SKM-1 treated with dmso at 0.1 percent for 144 hours (cell line): ENCODE measurements around the gene EFEMP1.

Experiments used
- DNase-seq: peaks from one replicate; lab custom pipeline; 2025; ENCODE audit not compliant: unreplicated experiment; lab: John Stamatoyannopoulos, UW

The EFEMP1 gene

GRCh38 chr2:55923091-55923981 is at the start of gene EFEMP1:
TSS of gene EFEMP1 (minus strand) at chr2:55923782. CDS start at chr2:55922440, 1,342 bp downstream.
- no peak for DNase-seq

- DNase-seq: no peak
Observed at GRCh38 chr2:55970500-55970899, 46.9 kb upstream of the EFEMP1 start.

GRCh38 chr2:55968941-55969340 is 45.4 kb upstream of the EFEMP1 start:
- DNase-seq: no peak

GRCh38 chr2:55966401-55967118 is 43.0 kb upstream of the EFEMP1 start:
- no peak for DNase-seq

- DNase-seq: no peak
Observed at GRCh38 chr2:55965966-55966365, 42.4 kb upstream of the EFEMP1 start.

GRCh38 chr2:55965276-55965675 is 41.7 kb upstream of the EFEMP1 start:
- DNase-seq: no peak

- no peak for DNase-seq
Observed at GRCh38 chr2:55962915-55963314, 39.3 kb upstream of the EFEMP1 start.

- peak; percentile 17 for DNase-seq
Observed at GRCh38 chr2:55961318-55961911, 37.8 kb upstream of the EFEMP1 start.

GRCh38 chr2:55958756-55959155 is 35.2 kb upstream of the EFEMP1 start:
- no peak for DNase-seq

- DNase-seq: no peak
Observed at GRCh38 chr2:55957142-55957541, 33.6 kb upstream of the EFEMP1 start.

- no peak for DNase-seq
Observed at GRCh38 chr2:55954306-55955035, 30.9 kb upstream of the EFEMP1 start.

GRCh38 chr2:55952415-55952814 is 28.8 kb upstream of the EFEMP1 start:
- DNase-seq: no peak

GRCh38 chr2:55951533-55951932 is 28.0 kb upstream of the EFEMP1 start:
- no peak for DNase-seq

GRCh38 chr2:55949613-55950012 is 26.0 kb upstream of the EFEMP1 start:
- DNase-seq: no peak

GRCh38 chr2:55949211-55949610 is 25.6 kb upstream of the EFEMP1 start:
- DNase-seq: no peak

GRCh38 chr2:55948176-55948923 is 24.8 kb upstream of the EFEMP1 start:
- DNase-seq: no peak

GRCh38 chr2:55947752-55948151 is 24.2 kb upstream of the EFEMP1 start:
- no peak for DNase-seq

GRCh38 chr2:55946793-55947192 is 23.2 kb upstream of the EFEMP1 start:
- DNase-seq: no peak

GRCh38 chr2:55943466-55943865 is 19.9 kb upstream of the EFEMP1 start:
- DNase-seq: no peak

GRCh38 chr2:55936351-55936750 is 12.8 kb upstream of the EFEMP1 start:
- no peak for DNase-seq
